GM21381 (cell line): ENCODE results near the gene TM7SF3.

Experiments used
- ATAC-seq: cut with Tn5 transposase; IDR thresholded peaks from one replicate; pipeline ENCODE4 v1.9.1; 2021; ENCODE audit warnings: mild to moderate bottlenecking, moderate library complexity; ENCODE audit not compliant: unreplicated experiment

TM7SF3 gene

DNA sequence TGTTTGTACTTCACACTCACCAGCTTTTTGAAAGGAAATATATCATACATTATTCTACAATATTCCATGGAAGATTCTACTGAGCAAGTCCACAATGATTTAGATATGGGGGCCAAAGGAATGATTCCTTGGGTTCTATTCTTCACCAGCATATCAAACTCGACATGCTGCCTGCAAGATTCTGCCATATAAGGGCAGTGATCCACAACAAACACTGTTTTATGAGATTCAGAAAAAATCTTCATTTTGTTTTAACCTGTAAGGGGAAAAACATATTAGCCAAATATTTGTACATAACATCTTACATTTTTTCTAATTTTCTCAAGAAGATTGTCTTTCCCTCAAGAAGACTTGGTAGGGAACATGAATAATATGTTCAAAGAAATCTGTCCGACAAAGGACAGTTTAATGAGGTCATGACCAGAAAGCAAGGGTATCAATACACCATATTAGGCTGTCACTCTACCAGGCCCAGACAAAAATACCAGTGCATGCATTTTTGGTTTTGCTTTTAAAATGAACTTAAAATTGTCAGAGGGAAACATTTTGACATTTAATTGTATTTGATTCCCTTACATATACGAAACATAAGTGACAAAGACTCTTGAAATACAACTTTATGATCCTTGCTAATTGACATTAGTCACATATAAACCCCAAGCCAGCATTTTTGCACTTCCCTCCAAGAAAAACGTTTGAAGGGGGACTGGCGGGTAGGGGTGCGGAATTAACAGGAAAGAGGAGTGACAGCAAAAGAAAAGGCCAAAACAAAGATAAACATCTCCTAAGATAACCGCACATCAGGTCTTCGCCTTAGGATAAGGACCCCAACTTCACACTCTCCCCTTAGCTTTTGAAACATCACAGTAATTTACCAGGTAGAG lies 77.4 kb downstream of the TM7SF3 start:
- no peak for ATAC-seq

DNA sequence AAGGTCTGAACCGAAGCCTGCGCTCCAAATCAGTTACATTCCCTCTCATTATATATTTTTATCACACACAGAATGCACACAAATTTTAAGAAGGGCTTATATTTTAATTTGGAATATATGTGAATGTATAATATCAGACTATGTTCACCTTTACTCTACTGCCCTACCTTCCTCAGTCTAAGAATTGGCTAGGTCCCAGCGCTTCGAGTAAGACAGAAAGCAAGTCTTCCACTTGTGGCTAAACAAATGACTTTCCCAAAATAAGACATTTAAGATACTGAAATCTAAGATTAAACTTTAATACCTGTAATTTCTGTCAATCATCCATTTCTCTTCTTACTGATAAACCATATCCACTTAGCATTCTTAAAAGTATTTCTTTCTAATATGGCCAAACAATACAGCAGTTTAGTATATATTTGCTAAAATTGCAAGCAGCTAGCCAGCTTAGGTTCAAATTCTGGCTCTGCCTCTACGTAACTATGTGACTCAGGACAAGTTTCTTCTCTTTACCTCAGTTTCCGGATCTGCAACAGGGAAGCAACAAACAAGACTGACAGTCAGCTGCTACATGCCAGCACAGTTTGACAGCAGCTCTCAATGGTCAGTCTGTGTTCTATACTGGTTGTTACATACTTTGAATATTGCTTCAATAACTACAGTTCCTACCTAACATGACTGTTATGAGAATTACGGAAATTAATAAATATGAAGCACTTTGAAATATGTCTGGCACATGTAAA lies 78.4 kb downstream of the TM7SF3 start:
- ATAC-seq, result no peak

DNA sequence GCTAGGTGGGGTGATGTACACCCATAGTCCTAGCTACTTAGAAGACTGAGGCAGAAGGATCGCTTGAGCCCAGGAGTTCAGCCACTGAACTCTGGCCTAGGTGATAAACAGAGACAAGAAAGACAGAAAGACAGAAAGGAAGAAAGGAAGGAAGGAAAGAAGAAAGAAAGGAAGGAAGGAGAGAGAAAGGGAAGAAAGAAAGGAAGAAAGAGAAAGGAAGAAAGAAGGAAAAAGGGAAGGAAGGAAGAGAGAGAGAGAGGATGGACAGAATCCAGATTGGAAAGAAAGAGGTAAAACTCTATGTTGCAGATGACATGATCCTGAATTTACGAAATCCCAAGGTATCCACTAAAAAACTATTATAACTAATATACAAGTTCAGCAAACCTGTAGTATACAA lies 84.6 kb downstream of the TM7SF3 start:
- no peak for ATAC-seq

DNA sequence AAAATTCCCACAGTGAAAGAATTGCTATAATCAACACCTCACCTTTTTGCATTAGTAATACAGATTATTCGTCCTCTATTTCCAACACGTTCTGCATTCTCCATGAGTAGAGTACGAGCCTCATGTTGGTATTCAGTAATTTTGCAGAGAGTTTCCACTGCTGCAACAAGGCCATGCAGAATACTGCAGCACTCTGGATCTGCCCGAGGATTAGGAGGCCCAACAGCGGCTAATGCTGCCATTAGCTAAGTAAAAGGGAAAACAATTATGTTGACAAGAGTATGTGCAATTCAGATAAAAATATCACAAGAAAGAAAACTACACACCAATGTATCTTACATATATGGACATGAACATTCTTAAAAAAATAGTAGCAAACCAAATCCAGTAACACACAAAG lies 85.5 kb downstream of the TM7SF3 start:
- ATAC-seq, result no peak
